Measurements from ENCODE around the gene KLK4. TPM values are rescaled to one million over a fixed set of nuclear protein-coding genes. Genes with fewer than 3 reads are reported as not detected.

KLK4 gene
- total and polyA plus RNA-seq, 9 of the 15 experiments (the other 6 are each of a cell fraction or from before 2014, with no cell fraction given) = not detected

DNA sequence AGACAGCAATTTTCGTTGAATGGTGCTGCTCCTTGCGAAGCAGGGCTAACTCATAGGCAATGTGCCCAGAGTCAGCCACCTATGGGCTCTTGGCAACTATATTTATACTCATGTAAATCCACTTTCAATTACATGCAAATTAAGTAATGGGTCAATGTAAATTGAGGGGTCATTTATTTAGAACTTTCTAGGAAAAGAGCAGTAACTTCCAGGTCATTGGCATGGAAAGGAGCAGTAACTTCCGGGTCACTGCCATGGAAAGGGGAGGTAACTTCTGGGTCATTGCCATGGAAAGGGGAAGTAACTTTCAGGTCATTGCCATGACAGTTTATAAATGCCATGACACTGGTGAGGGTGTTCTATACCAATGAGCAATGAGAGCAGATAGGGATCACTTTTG lies 11.6 kb downstream of the KLK4 start (continued):
- TF ChIP-seq ILF3 (IDR thresholded peaks at IDR 0.05; ENCODE audit: borderline replicate concordance) = no peak
- TF ChIP-seq FOXM1 (IDR thresholded peaks at IDR 0.05; ENCODE audit: low read depth) = no peak
- TF ChIP-seq FOXM1 (CRISPR knock-in tag; IDR thresholded peaks at IDR 0.05; ENCODE audit: low read depth) = no peak
- no peak for TF ChIP-seq SAFB2 (IDR thresholded peaks at IDR 0.05; ENCODE audit: borderline replicate concordance, low read depth, low read length, severe bottlenecking)
- no peak for TF ChIP-seq TCF3 (CRISPR knock-in tag; IDR thresholded peaks at IDR 0.05)
- no peak for TF ChIP-seq JUND (IDR thresholded peaks at IDR 0.05; ENCODE audit: borderline replicate concordance, low read depth, low read length)
- no peak for TF ChIP-seq JUND (tag; IDR thresholded peaks at IDR 0.05; ENCODE audit: borderline replicate concordance, low read depth, low read length)
- TF ChIP-seq, protein P1, sequence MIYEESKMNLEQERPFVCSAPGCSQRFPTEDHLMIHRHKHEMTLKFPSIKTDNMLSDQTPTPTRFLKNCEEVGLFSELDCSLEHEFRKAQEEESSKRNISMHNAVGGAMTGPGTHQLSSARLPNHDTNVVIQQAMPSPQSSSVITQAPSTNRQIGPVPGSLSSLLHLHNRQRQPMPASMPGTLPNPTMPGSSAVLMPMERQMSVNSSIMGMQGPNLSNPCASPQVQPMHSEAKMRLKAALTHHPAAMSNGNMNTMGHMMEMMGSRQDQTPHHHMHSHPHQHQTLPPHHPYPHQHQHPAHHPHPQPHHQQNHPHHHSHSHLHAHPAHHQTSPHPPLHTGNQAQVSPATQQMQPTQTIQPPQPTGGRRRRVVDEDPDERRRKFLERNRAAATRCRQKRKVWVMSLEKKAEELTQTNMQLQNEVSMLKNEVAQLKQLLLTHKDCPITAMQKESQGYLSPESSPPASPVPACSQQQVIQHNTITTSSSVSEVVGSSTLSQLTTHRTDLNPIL (CRISPR knock-in tag; IDR thresholded peaks at IDR 0.05) = no peak
- TF ChIP-seq, protein P2, sequence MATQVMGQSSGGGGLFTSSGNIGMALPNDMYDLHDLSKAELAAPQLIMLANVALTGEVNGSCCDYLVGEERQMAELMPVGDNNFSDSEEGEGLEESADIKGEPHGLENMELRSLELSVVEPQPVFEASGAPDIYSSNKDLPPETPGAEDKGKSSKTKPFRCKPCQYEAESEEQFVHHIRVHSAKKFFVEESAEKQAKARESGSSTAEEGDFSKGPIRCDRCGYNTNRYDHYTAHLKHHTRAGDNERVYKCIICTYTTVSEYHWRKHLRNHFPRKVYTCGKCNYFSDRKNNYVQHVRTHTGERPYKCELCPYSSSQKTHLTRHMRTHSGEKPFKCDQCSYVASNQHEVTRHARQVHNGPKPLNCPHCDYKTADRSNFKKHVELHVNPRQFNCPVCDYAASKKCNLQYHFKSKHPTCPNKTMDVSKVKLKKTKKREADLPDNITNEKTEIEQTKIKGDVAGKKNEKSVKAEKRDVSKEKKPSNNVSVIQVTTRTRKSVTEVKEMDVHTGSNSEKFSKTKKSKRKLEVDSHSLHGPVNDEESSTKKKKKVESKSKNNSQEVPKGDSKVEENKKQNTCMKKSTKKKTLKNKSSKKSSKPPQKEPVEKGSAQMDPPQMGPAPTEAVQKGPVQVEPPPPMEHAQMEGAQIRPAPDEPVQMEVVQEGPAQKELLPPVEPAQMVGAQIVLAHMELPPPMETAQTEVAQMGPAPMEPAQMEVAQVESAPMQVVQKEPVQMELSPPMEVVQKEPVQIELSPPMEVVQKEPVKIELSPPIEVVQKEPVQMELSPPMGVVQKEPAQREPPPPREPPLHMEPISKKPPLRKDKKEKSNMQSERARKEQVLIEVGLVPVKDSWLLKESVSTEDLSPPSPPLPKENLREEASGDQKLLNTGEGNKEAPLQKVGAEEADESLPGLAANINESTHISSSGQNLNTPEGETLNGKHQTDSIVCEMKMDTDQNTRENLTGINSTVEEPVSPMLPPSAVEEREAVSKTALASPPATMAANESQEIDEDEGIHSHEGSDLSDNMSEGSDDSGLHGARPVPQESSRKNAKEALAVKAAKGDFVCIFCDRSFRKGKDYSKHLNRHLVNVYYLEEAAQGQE (IDR thresholded peaks at IDR 0.05; ENCODE audit: borderline replicate concordance) = no peak
- TF ChIP-seq, protein P2 (CRISPR knock-in tag; IDR thresholded peaks at IDR 0.05; ENCODE audit: low read depth) = no peak
- TF ChIP-seq NR3C1 (CRISPR knock-in tag; IDR thresholded peaks at IDR 0.05) = no peak
- TF ChIP-seq, protein P3, sequence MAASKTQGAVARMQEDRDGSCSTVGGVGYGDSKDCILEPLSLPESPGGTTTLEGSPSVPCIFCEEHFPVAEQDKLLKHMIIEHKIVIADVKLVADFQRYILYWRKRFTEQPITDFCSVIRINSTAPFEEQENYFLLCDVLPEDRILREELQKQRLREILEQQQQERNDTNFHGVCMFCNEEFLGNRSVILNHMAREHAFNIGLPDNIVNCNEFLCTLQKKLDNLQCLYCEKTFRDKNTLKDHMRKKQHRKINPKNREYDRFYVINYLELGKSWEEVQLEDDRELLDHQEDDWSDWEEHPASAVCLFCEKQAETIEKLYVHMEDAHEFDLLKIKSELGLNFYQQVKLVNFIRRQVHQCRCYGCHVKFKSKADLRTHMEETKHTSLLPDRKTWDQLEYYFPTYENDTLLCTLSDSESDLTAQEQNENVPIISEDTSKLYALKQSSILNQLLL (CRISPR knock-in tag; IDR thresholded peaks at IDR 0.05; ENCODE audit: borderline replicate concordance) = no peak
- TF ChIP-seq ZNF717 (CRISPR knock-in tag; IDR thresholded peaks at IDR 0.05) = no peak
- TF ChIP-seq, protein P4, sequence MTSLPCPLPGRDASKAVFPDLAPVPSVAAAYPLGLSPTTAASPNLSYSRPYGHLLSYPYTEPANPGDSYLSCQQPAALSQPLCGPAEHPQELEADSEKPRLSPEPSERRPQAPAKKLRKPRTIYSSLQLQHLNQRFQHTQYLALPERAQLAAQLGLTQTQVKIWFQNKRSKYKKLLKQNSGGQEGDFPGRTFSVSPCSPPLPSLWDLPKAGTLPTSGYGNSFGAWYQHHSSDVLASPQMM (CRISPR knock-in tag; IDR thresholded peaks at IDR 0.05) = no peak
- TF ChIP-seq, protein P5, sequence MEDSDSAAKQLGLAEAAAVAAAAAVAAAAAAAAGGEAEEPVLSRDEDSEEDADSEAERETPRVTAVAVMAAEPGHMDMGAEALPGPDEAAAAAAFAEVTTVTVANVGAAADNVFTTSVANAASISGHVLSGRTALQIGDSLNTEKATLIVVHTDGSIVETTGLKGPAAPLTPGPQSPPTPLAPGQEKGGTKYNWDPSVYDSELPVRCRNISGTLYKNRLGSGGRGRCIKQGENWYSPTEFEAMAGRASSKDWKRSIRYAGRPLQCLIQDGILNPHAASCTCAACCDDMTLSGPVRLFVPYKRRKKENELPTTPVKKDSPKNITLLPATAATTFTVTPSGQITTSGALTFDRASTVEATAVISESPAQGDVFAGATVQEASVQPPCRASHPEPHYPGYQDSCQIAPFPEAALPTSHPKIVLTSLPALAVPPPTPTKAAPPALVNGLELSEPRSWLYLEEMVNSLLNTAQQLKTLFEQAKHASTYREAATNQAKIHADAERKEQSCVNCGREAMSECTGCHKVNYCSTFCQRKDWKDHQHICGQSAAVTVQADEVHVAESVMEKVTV (CRISPR knock-in tag; IDR thresholded peaks at IDR 0.05) = no peak
- no peak for TF ChIP-seq MAFF (IDR thresholded peaks at IDR 0.05; ENCODE audit: low read length)
- TF ChIP-seq MED1 (CRISPR knock-in tag; IDR thresholded peaks at IDR 0.05; ENCODE audit: borderline replicate concordance) = no peak

Data from K562 (cell line).